ENCODE results near the gene FHL3. TPM values are rescaled to one million over a fixed set of nuclear protein-coding genes. Genes with fewer than 3 reads are reported as not detected.

The FHL3 gene
- total and polyA plus RNA-seq, 2 donors (not counting 3 experiments of a cell fraction or from before 2014, with no cell fraction given): 26.1 to 58.7 TPM

- Histone ChIP-seq H3K79me2 (ENCODE audit: control insufficient read depth, insufficient read depth, low read length) (no peaks in the 10 kb centered on the region), H3K9me3 (replicated peaks; ENCODE audit: control insufficient read depth, insufficient read depth, low read length) (no peaks in the 10 kb centered on the region), H2AFZ (ENCODE audit: low read depth, low read length) (no peak overlapping the region), H3K4me1 (ENCODE audit: control insufficient read depth, extremely low read depth, insufficient read depth, low read length) (no peaks in the 10 kb centered on the region), H3K27me3 (ENCODE audit: control insufficient read depth in 2 of 2, insufficient read depth in 2 of 2, low read length in 2 of 2) (no peaks in the 10 kb centered on the region), H3K4me3 (replicated peaks in 1 of 3; ENCODE audit: insufficient read depth in 1 of 3, low read depth in 1 of 3, low read length in 3 of 3) (no peak overlapping the region), H3K9me1 (replicated peaks; ENCODE audit: control insufficient read depth, extremely low read depth, insufficient read depth, low read length) (no peaks in the 10 kb centered on the region), H3K27ac (ENCODE audit: insufficient read depth, low read depth, low read length) (no peak overlapping the region), H4K20me1 (replicated peaks; ENCODE audit: control insufficient read depth, extremely low read depth, insufficient read depth, low read length) (no peaks in the 10 kb centered on the region), H3K9ac (replicated peaks; ENCODE audit: extremely low read depth, insufficient read depth, low read length) (no peak overlapping the region), H3K36me3 (ENCODE audit: control insufficient read depth in 2 of 2, extremely low read depth in 1 of 2, insufficient read depth in 2 of 2, low read length in 2 of 2) (peaks cover 8 to 15% of the 10 kb centered on the region in 2 experiments), H3K4me2 (ENCODE audit: insufficient read depth, low read length) (no peak overlapping the region)
- DNase-seq (ENCODE audit: low read depth, low spot score) (no peak), FAIRE-seq (no peak)
- no TSS peak for BruUV-seq (replicated peaks)
- dilution Hi-C loops (cut with MboI; ENCODE audit: extremely low pct_ligation_motif_present, low sequenced_read_pairs): no loop called here
- TF ChIP-seq POLR2A (IDR thresholded peaks at IDR 0.05; ENCODE audit: low read depth, low read length) (no peak), MYC (IDR thresholded peaks at IDR 0.05; ENCODE audit: low read depth, low read length) (no peak), JUN (IDR thresholded peaks at IDR 0.05; ENCODE audit: borderline replicate concordance, insufficient read depth, insufficient read length, low read depth) (no peak), MAX (IDR thresholded peaks at IDR 0.05; ENCODE audit: insufficient read depth, insufficient read length) (no peak), FOS (IDR thresholded peaks at IDR 0.05; ENCODE audit: borderline replicate concordance, insufficient read depth, low read length) (no peak), EZH2 (IDR thresholded peaks at IDR 0.05; ENCODE audit: borderline replicate concordance, low read depth, low read length, severe bottlenecking) (no peak), CTCF (IDR thresholded peaks at IDR 0.05; ENCODE audit: extremely low read depth in 1 of 2, insufficient read depth in 1 of 2, low read depth in 1 of 2, low read length in 2 of 2) (no peak)
- ChIA-PET POLR2A (no interaction called here), CTCF (no interaction called here)
- intact Hi-C loops (cut with micrococcal nuclease): no loop called here
Observed at GRCh38 chr1:37954316-37954971, 50.9 kb downstream of the FHL3 start.
